ENCODE results near the gene PKNOX2. TPM values are rescaled to one million over a fixed set of nuclear protein-coding genes. Genes with fewer than 3 reads are reported as not detected.

The PKNOX2 gene
- total RNA-seq, 2 experiments from 2014 or later = not detected

DNA sequence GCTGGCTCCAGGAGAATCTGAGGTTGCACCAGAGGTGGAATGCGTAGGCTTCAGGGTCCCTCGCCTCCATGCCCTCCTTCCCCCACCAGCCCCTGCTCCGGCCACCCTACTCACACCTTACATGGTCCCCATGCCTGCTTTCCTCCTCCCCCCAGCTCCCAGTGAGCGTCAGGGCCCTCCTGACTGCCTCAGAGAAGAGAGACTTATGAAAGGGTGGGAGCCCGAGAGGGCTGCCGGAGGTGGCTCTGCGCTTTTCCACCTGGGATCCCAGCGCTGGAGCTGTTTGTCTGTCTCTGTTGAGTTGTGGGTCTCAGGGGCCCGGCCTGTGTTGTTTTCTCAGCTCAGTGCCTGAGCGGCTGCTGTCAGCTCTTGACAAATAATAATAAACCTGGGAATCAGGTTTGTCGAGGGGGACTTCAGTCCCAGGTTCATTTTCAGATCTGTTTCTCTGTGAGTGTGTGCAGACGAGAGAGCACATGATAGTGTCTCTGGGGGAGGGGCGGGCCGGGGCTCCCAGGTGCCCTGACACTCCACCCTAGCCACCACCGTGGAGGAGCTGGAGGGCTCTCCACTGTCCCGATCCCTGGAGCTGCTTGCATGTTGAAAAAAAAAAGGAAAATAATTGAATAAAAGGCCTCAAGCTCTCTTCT is 177.9 kb downstream of the PKNOX2 start:
- DNase-seq (ENCODE audit: low spot score) = no peak
- Histone ChIP-seq H4K20me1 (ENCODE audit: insufficient read depth, low read length) (no peaks in the 10 kb centered on the region), H3K79me2 (ENCODE audit: insufficient read depth, low read depth, low read length) (no peaks in the 10 kb centered on the region), H3K36me3 (ENCODE audit: insufficient read depth, low read length) (no peaks in the 10 kb centered on the region), H3K4me1 (ENCODE audit: insufficient read depth, low read length, poor library complexity, severe bottlenecking) (no peaks in the 10 kb centered on the region), H3K9me2 (ENCODE audit: insufficient read depth, low read length) (no peaks in the 10 kb centered on the region), H2AFZ (ENCODE audit: low read length) (no peak overlapping the region), H3K27ac (ENCODE audit: low read depth, low read length, poor library complexity, severe bottlenecking) (no peak overlapping the region), H3K4me3 (ENCODE audit: low read depth, low read length, poor library complexity, severe bottlenecking) (no peak overlapping the region), H3K9me3 (ENCODE audit: low read length) (no peaks in the 10 kb centered on the region), H3K4me2 (ENCODE audit: low read length) (no peak overlapping the region)
- BruUV-seq (replicated peaks) = no TSS peak
- POLR2A ChIA-PET = interaction anchor here (1.0 kb wide), 1 partner anchor 16 kb away, joined by 3 read pairs; no protein-coding TSS in a partner anchor
- intact Hi-C loops (cut with micrococcal nuclease; ENCODE audit: unreplicated experiment) = no loop called here
- TF ChIP-seq EZH2phosphoT487 (IDR thresholded peaks at IDR 0.05; ENCODE audit: borderline replicate concordance, low read depth, low read length) = no peak
- TF ChIP-seq, protein P1, sequence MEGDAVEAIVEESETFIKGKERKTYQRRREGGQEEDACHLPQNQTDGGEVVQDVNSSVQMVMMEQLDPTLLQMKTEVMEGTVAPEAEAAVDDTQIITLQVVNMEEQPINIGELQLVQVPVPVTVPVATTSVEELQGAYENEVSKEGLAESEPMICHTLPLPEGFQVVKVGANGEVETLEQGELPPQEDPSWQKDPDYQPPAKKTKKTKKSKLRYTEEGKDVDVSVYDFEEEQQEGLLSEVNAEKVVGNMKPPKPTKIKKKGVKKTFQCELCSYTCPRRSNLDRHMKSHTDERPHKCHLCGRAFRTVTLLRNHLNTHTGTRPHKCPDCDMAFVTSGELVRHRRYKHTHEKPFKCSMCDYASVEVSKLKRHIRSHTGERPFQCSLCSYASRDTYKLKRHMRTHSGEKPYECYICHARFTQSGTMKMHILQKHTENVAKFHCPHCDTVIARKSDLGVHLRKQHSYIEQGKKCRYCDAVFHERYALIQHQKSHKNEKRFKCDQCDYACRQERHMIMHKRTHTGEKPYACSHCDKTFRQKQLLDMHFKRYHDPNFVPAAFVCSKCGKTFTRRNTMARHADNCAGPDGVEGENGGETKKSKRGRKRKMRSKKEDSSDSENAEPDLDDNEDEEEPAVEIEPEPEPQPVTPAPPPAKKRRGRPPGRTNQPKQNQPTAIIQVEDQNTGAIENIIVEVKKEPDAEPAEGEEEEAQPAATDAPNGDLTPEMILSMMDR (conservative IDR thresholded peaks at IDR 0.05; ENCODE audit: low read length) = no peak
- CTCF ChIA-PET (ENCODE audit: unreplicated experiment) = no interaction called here

- H3K79me2 ChIP-seq (ENCODE audit: insufficient read depth, low read depth, low read length) = no peaks in the 10 kb centered on the region
- H3K9me2 ChIP-seq (ENCODE audit: insufficient read depth, low read length) = no peaks in the 10 kb centered on the region
- ChIA-PET POLR2A (interaction anchor here (1.0 kb wide), 1 partner anchor 16 kb away, joined by 3 read pairs; no protein-coding TSS in a partner anchor), CTCF (ENCODE audit: unreplicated experiment) (no interaction called here)
- TF ChIP-seq EZH2phosphoT487 (IDR thresholded peaks at IDR 0.05; ENCODE audit: borderline replicate concordance, low read depth, low read length) = no peak
- H3K4me1 ChIP-seq (ENCODE audit: insufficient read depth, low read length, poor library complexity, severe bottlenecking) = no peaks in the 10 kb centered on the region
- no peaks in the 10 kb centered on the region for H4K20me1 ChIP-seq (ENCODE audit: insufficient read depth, low read length)
- H3K36me3 ChIP-seq (ENCODE audit: insufficient read depth, low read length) = no peaks in the 10 kb centered on the region
- no TSS peak for BruUV-seq (replicated peaks)
- no peak overlapping the region for H2AFZ ChIP-seq (ENCODE audit: low read length)
- no peak overlapping the region for H3K4me3 ChIP-seq (ENCODE audit: low read depth, low read length, poor library complexity, severe bottlenecking)
- no peaks in the 10 kb centered on the region for H3K9me3 ChIP-seq (ENCODE audit: low read length)
- intact Hi-C loops (cut with micrococcal nuclease; ENCODE audit: unreplicated experiment) = no loop called here
- no peak overlapping the region for H3K27ac ChIP-seq (ENCODE audit: low read depth, low read length, poor library complexity, severe bottlenecking)
- DNase-seq (ENCODE audit: low spot score) = no peak
- no peak overlapping the region for H3K4me2 ChIP-seq (ENCODE audit: low read length)
Measured at GRCh38 chr11:125343086-125343717, 178.7 kb downstream of the PKNOX2 start.

GRCh38 chr11:125343718-125344131 is 179.2 kb downstream of the PKNOX2 start:
- H4K20me1 ChIP-seq (ENCODE audit: insufficient read depth, low read length) = no peaks in the 10 kb centered on the region
- intact Hi-C loops (cut with micrococcal nuclease; ENCODE audit: unreplicated experiment) = no loop called here
- no peak overlapping the region for H3K4me2 ChIP-seq (ENCODE audit: low read length)
- no peak overlapping the region for H3K27ac ChIP-seq (ENCODE audit: low read depth, low read length, poor library complexity, severe bottlenecking)
- no peak overlapping the region for H3K4me3 ChIP-seq (ENCODE audit: low read depth, low read length, poor library complexity, severe bottlenecking)
- no peaks in the 10 kb centered on the region for H3K4me1 ChIP-seq (ENCODE audit: insufficient read depth, low read length, poor library complexity, severe bottlenecking)
- CTCF ChIA-PET (ENCODE audit: unreplicated experiment) = no interaction called here
- TF ChIP-seq, protein P1 (conservative IDR thresholded peaks at IDR 0.05; ENCODE audit: low read length) = no peak
- TF ChIP-seq EZH2phosphoT487 (IDR thresholded peaks at IDR 0.05; ENCODE audit: borderline replicate concordance, low read depth, low read length) = no peak
- H3K36me3 ChIP-seq (ENCODE audit: insufficient read depth, low read length) = no peaks in the 10 kb centered on the region
- no peaks in the 10 kb centered on the region for H3K9me3 ChIP-seq (ENCODE audit: low read length)
- no peaks in the 10 kb centered on the region for H3K79me2 ChIP-seq (ENCODE audit: insufficient read depth, low read depth, low read length)
- POLR2A ChIA-PET = interaction anchor here (0.6 to 1.0 kb wide), 2 partner anchors 17 to 55 kb away, joined by 3 read pairs; no protein-coding TSS in a partner anchor
- DNase-seq (ENCODE audit: low spot score) = no peak
- no peak overlapping the region for H2AFZ ChIP-seq (ENCODE audit: low read length)
- BruUV-seq (replicated peaks) = no TSS peak
- no peaks in the 10 kb centered on the region for H3K9me2 ChIP-seq (ENCODE audit: insufficient read depth, low read length)

Data from OCI-LY7 (cell line).